ACC112 (cell line): ENCODE measurements around the gene UBE2V1.

Experiments
- H2AFZ ChIP-seq: fragments of 200-600 bp; sonication (generic); one replicate; pipeline ENCODE4 v1.6.0; 2017; ENCODE audit warnings: antibody characterized with exemption, low read length; ENCODE audit not compliant: unreplicated experiment
- H3K27ac ChIP-seq: fragments of 200-600 bp; sonication (generic); 2 replicates; pipeline ENCODE4 v1.5.1; 2014; ENCODE audit warnings: low read depth, mild to moderate bottlenecking, antibody characterized with exemption, low read length, moderate library complexity
- H3K27me3 ChIP-seq: fragments of 200-600 bp; sonication (generic); 2 replicates; pipeline ENCODE4 v1.6.1; 2014; ENCODE audit warnings: mild to moderate bottlenecking, antibody characterized with exemption, low read length, moderate library complexity, mixed read lengths; ENCODE audit not compliant: insufficient read depth
- H3K36me3 ChIP-seq: fragments of 200-600 bp; sonication (generic); 2 replicates; pipeline ENCODE4 v1.6.1; 2016; ENCODE audit warnings: mild to moderate bottlenecking, antibody characterized with exemption, low read length, moderate library complexity, mixed read lengths; ENCODE audit not compliant: insufficient read depth
- H3K4me1 ChIP-seq: fragments of 200-600 bp; sonication (generic); one replicate; pipeline ENCODE4 v1.6.1; 2016; ENCODE audit warnings: low read length, mixed read lengths; ENCODE audit not compliant: insufficient read depth, unreplicated experiment, control insufficient read depth
- H3K4me3 ChIP-seq: fragments of 200-600 bp; sonication (generic); 2 replicates; pipeline ENCODE4 v1.5.1; 2014; ENCODE audit warnings: mild to moderate bottlenecking, low read depth, low read length
- H3K79me2 ChIP-seq: fragments of 200-600 bp; sonication (generic); one replicate; pipeline ENCODE4 v1.6.0; 2016; ENCODE audit warnings: low read length; ENCODE audit not compliant: control insufficient read depth, unreplicated experiment, insufficient read depth

The UBE2V1 gene

DNA sequence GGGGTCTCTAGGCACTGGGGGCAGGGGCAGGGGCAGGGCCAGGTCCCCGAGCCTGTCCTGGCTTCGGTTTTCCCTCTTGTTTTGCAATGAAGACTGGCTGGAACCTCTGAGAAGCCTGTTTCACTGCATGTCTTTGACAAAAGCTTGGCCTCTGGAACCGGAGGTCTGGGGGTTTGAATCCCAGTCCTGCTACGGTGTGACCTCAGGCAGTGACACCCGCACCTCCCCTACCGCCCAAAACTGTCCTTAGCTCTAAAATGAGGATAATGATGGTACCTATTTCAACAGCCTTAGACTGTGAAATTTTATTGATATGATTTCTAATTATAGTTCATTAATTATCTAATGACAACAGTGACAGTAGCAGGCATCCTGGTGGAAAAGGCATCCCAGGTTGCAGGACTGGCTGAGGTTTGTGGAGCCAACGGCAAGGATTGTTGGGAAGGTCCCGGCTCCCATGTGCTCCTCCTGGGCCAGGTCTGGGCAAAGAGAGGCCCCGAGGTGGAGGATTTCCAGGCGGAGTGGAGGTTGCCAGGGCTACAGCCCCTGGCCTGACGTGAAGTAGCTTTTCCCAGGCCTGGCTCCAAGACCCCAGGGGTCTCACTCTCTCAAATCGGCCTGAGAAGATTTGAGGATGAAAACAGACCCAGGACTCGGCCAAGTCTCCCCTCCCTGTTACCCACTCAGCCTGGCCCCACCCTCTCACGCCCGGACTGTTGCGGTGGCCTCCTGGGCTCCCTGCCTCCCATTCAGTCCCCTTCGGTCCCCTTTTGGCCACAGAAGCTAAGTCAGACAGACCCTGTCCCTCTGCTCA lies 72.3 kb downstream of the UBE2V1 start:
- H3K27me3 ChIP-seq: no peaks in the 10 kb centered on the region
- H3K79me2 ChIP-seq: no peaks in the 10 kb centered on the region
- H3K4me1 ChIP-seq: peaks cover 8% of the 10 kb centered on the region
- no peaks in the 10 kb centered on the region for H3K36me3 ChIP-seq
- no peak overlapping the region for H2AFZ ChIP-seq
- no peak overlapping the region for H3K27ac ChIP-seq
- no peak overlapping the region for H3K4me3 ChIP-seq

- no peaks in the 10 kb centered on the region for H3K36me3 ChIP-seq
- H3K4me1 ChIP-seq: peaks cover 10% of the 10 kb centered on the region
- H3K27ac ChIP-seq: no peak overlapping the region
- H3K79me2 ChIP-seq: no peaks in the 10 kb centered on the region
- no peaks in the 10 kb centered on the region for H3K27me3 ChIP-seq
- H2AFZ ChIP-seq: no peak overlapping the region
- no peak overlapping the region for H3K4me3 ChIP-seq
These were observed 73.1 kb downstream of the UBE2V1 start for GRCh38 chr20:50039706-50040431.

GRCh38 chr20:50038574-50038991 lies 74.4 kb downstream of the UBE2V1 start:
- Histone ChIP-seq H3K36me3 (no peaks in the 10 kb centered on the region), H3K27ac (no peak overlapping the region), H3K27me3 (no peaks in the 10 kb centered on the region), H3K79me2 (no peaks in the 10 kb centered on the region), H3K4me3 (no peak overlapping the region), H3K4me1 (peaks cover 12% of the 10 kb centered on the region), H2AFZ (no peak overlapping the region)

DNA sequence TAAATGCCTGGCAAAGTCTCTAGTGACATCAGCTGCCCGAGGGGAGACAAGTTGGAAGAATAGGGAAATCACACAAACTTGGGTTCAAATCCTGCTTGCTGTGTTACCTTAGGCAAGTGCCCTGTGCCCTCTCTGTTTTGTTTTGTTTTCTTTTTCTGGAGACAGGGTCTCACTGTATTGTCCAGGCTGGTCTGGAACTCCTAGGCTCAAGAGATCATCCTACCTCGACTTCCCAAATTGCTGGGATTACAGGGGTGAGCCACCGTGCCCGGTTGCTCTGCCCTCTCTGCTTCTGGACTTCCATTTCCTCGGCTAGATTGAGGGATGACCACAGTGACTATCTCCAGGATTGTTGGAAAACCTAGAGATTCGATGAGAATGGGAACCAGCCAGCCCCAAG lies 74.8 kb downstream of the UBE2V1 start:
- no peak overlapping the region for H3K27ac ChIP-seq
- no peak overlapping the region for H2AFZ ChIP-seq
- no peaks in the 10 kb centered on the region for H3K36me3 ChIP-seq
- no peak overlapping the region for H3K4me3 ChIP-seq
- H3K27me3 ChIP-seq: no peaks in the 10 kb centered on the region
- H3K4me1 ChIP-seq: peaks cover 16% of the 10 kb centered on the region
- H3K79me2 ChIP-seq: no peaks in the 10 kb centered on the region

GRCh38 chr20:50037575-50037974 lies 75.4 kb downstream of the UBE2V1 start:
- Histone ChIP-seq H3K4me1 (peaks cover 20% of the 10 kb centered on the region), H3K27ac (no peak overlapping the region), H3K36me3 (no peaks in the 10 kb centered on the region), H3K79me2 (no peaks in the 10 kb centered on the region), H3K4me3 (no peak overlapping the region), H2AFZ (no peak overlapping the region), H3K27me3 (no peaks in the 10 kb centered on the region)

DNA sequence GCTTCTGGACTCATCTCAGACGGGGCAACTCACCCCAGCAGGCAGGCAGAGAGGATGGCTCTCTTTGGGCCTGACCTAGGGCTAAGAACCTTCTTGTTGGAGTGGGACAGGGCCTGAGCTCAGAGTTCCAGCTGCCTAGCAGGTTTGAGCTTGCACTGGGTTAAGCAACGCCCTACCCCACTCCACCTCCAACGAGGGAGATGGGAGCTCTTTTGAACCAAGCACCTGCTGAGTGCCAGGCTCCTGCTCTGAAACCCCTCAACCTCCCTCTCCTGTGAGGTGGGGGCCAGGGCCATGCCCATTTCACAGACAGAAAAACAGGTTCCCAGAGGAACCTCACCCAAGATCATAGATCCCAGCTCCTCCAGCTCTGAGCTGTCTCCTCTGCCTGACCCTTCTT lies 75.8 kb downstream of the UBE2V1 start:
- H3K27ac ChIP-seq: no peak overlapping the region
- H3K4me3 ChIP-seq: no peak overlapping the region
- no peaks in the 10 kb centered on the region for H3K36me3 ChIP-seq
- H3K4me1 ChIP-seq: peaks cover 20% of the 10 kb centered on the region
- H3K27me3 ChIP-seq: no peaks in the 10 kb centered on the region
- no peaks in the 10 kb centered on the region for H3K79me2 ChIP-seq
- H2AFZ ChIP-seq: no peak overlapping the region

DNA sequence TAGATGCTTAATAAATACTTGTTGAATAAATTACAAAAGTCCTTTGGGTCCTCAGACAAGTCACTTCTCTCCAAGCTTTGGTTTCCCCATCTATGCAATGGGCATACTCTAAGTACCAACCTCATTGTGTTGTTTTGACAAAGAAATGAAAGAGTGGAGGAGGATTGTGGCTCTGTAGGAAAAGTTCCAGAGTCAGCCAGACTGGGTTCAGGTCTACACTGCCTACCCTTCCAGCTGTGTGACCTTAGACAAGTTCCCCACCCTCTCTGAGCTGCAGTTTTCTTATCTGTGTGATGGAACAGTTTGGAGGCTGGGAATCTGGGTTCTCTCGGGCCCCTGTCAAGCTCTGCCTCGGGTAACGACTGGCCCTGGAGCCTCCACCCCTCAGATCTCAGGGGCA lies 76.2 kb downstream of the UBE2V1 start:
- H3K4me1 ChIP-seq: peaks cover 21% of the 10 kb centered on the region
- no peak overlapping the region for H3K27ac ChIP-seq
- no peak overlapping the region for H3K4me3 ChIP-seq
- no peaks in the 10 kb centered on the region for H3K79me2 ChIP-seq
- H3K36me3 ChIP-seq: no peaks in the 10 kb centered on the region
- H2AFZ ChIP-seq: no peak overlapping the region
- H3K27me3 ChIP-seq: no peaks in the 10 kb centered on the region

GRCh38 chr20:50034567-50035180 lies 78.3 kb downstream of the UBE2V1 start:
- peaks cover 37% of the 10 kb centered on the region for H3K4me1 ChIP-seq
- no peaks in the 10 kb centered on the region for H3K36me3 ChIP-seq
- H3K79me2 ChIP-seq: no peaks in the 10 kb centered on the region
- peak overlapping the region; percentile 93 for H3K27ac ChIP-seq
- no peaks in the 10 kb centered on the region for H3K27me3 ChIP-seq
- H3K4me3 ChIP-seq: no peak overlapping the region
- H2AFZ ChIP-seq: no peak overlapping the region

DNA sequence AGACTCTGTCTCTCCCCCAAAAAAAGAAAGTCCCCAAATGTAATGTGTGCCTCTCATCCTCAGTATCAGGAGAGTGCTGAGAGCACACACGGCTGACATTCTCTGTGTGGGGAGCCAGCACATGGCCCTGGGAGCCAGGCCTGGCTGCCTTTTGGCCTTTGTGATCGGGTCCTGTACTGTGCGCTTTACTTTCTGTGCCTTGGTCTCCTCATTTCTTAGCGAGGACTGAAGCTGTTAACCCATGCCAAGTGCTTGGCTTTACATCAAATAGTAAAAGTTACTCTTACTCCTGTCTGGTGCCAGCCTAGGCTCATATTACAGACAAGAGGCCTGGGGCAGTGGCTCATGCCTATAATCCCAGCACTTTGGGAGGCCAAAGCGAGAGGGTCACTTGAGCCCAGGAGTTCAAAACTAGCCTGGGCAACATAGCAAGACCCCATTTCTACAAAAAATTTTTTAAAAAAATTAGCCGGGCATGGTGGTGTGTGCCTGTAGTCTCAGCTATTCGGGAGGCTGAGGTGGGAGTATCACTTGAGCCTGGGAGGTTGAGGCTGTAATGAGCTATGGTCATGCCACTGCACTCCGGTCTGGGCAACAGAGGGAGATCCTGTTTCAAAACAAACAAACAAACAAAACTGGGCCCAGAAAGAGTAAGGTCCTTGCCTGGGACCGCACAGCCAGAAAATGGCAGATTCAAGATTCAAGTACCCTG lies 79.8 kb downstream of the UBE2V1 start:
- Histone ChIP-seq H3K4me3 (no peak overlapping the region), H3K4me1 (peaks cover 47% of the 10 kb centered on the region), H2AFZ (no peak overlapping the region), H3K36me3 (no peaks in the 10 kb centered on the region), H3K27me3 (no peaks in the 10 kb centered on the region), H3K27ac (peak overlapping the region; percentile 93), H3K79me2 (no peaks in the 10 kb centered on the region)
